Inferior parietal cortex (tissue), 1 donor: Measurements from ENCODE around the gene TBC1D2B.

ENCODE experiments used
- DNase-seq: peaks from one replicate; pipeline ENCODE4 v3.0.0-alpha.2; 2016; ENCODE audit errors: extremely low spot score

TBC1D2B gene

GRCh38 chr15:78097667-78098066 lies 20.2 kb upstream of the TBC1D2B start:
- DNase-seq: no peak

GRCh38 chr15:78093242-78094020 lies 15.9 kb upstream of the TBC1D2B start:
- no peak for DNase-seq

- no peak for DNase-seq
Measured at GRCh38 chr15:78092261-78093041, 14.9 kb upstream of the TBC1D2B start, which contains the start of gene SH2D7. SH2D7 (plus strand) TSS chr15:78092561; CDS start chr15:78092585, 24 bp downstream.

GRCh38 chr15:78090422-78091063 lies 13.0 kb upstream of the TBC1D2B start:
- DNase-seq: no peak

- no peak for DNase-seq
Measured at GRCh38 chr15:78088773-78089080, 11.2 kb upstream of the TBC1D2B start.

- DNase-seq: no peak
Measured at GRCh38 chr15:78087951-78088772, 10.7 kb upstream of the TBC1D2B start.

- no peak for DNase-seq
Measured at GRCh38 chr15:78085928-78086327, 8.4 kb upstream of the TBC1D2B start.

- DNase-seq: no peak
Measured at GRCh38 chr15:78084449-78084750, 6.9 kb upstream of the TBC1D2B start.

GRCh38 chr15:78083687-78084448 lies 6.4 kb upstream of the TBC1D2B start:
- DNase-seq: no peak

- no peak for DNase-seq
Measured at GRCh38 chr15:78083186-78083585, 5.7 kb upstream of the TBC1D2B start.

GRCh38 chr15:78082743-78083110 lies 5.2 kb upstream of the TBC1D2B start:
- no peak for DNase-seq

- DNase-seq: no peak
Measured at GRCh38 chr15:78082106-78082742, 4.7 kb upstream of the TBC1D2B start.

- DNase-seq: no peak
Measured at GRCh38 chr15:78080088-78080460, 2.6 kb upstream of the TBC1D2B start.

- no peak for DNase-seq
Measured at GRCh38 chr15:78079298-78080087, 2.0 kb upstream of the TBC1D2B start.

GRCh38 chr15:78077871-78078210 lies 330 bp upstream of the TBC1D2B start:
- DNase-seq: no peak

GRCh38 chr15:78076231-78077052 lies 1.1 kb downstream of the TBC1D2B start:
- DNase-seq: no peak

- DNase-seq: no peak
Measured at GRCh38 chr15:78075490-78076230, 1.9 kb downstream of the TBC1D2B start.

- DNase-seq: no peak
Measured at GRCh38 chr15:78073046-78073787, 4.3 kb downstream of the TBC1D2B start.
